ENCODE data around the gene PIEZO1. TPM values are rescaled to one million over a fixed set of nuclear protein-coding genes. Genes with fewer than 3 reads are reported as not detected.

The PIEZO1 gene
- total and polyA plus RNA-seq, 9 of the 15 experiments (the other 6 are each of a cell fraction or from before 2014, with no cell fraction given), result 3.6 to 432 (median 131) TPM

- H3K4me1 ChIP-seq (replicated peaks in 1 of 2; ENCODE audit: control insufficient read depth in 2 of 2, insufficient read depth in 2 of 2, low read length in 2 of 2), result peaks cover 6 to 76% of the 10 kb centered on the region in 2 experiments; a peak in 4 of 5 replicates
- WGBS (ENCODE audit: insufficient coverage, low coverage, missing lambda C conversion rate), result 5% methylated on average over 17 of the region's 17 CpGs
- peaks cover 3% of the 10 kb centered on the region for H3K9me1 ChIP-seq (ENCODE audit: control insufficient read depth, insufficient read depth, low read length)
- no peaks in the 10 kb centered on the region for H3K27me3 ChIP-seq (ENCODE audit: control insufficient read depth in 2 of 2, insufficient read depth in 2 of 2, low read length in 2 of 2)
- peak overlapping the region; percentile 90 for H3K4me2 ChIP-seq (ENCODE audit: insufficient read depth, low read length)
- peak overlapping the region; percentile 65 for H3K27ac ChIP-seq (ENCODE audit: extremely low read depth, low read depth, low read length)
- FAIRE-seq (peak; percentile 83), ATAC-seq (peak; percentile 4; the same call in 2 of the 3 replicates), DNase-seq (ENCODE audit: extremely low read depth in 1 of 4, low spot score in 3 of 4) (peak in 2 of 4 experiments; percentile 58 to 59)
- in situ Hi-C loops (cut with MboI), result no loop called here
- peaks cover 85% of the 10 kb centered on the region for H3K79me2 ChIP-seq (ENCODE audit: control insufficient read depth, insufficient read depth, low read length)
- POLR2A ChIA-PET, result interaction anchor here (0.6 to 1.3 kb wide), 6 partner anchors 9 to 151 kb away, joined by 3 to 7 read pairs (median 4); no protein-coding TSS in a partner anchor
- CTCF ChIA-PET (ENCODE audit: low intra/inter-chr PET ratio), result no interaction called here
- intact Hi-C loops (cut with micrococcal nuclease), result loop anchor here (5.0 kb wide), 1 partner anchor 45 kb away; the partner anchor contains the start of gene MVD
- BruUV-seq (replicated peaks), result no TSS peak
- peak overlapping the region; percentile 86 to 99 for H3K9ac ChIP-seq (ENCODE audit: insufficient read depth in 1 of 2, low read depth in 2 of 2, low read length in 2 of 2)
- peaks cover 22% of the 10 kb centered on the region; the same call in 1 of the 2 replicates for H4K20me1 ChIP-seq (replicated peaks; ENCODE audit: control insufficient read depth, insufficient read depth, low read length)
- peak overlapping the region; percentile 77; the same call in 1 of the 2 replicates for H2AFZ ChIP-seq (ENCODE audit: low read depth, low read length)
- H3K36me3 ChIP-seq (ENCODE audit: control insufficient read depth, insufficient read depth, low read length), result peaks cover 59% of the 10 kb centered on the region; the same call in 2 of the 3 replicates
- peak overlapping the region; percentile 98 for H3K4me3 ChIP-seq
- no peaks in the 10 kb centered on the region for H3K9me3 ChIP-seq (replicated peaks; ENCODE audit: control insufficient read depth, insufficient read depth, low read depth, low read length)
- TF ChIP-seq FOXP1 (CRISPR knock-in tag; IDR thresholded peaks at IDR 0.05) (0 out of 2 replicates have a peak, but pooled peaks have one; percentile 52), PBX2 (CRISPR knock-in tag; IDR thresholded peaks at IDR 0.05; ENCODE audit: low read depth) (no peak), PBX2 (tag; conservative IDR thresholded peaks at IDR 0.05; ENCODE audit: low read depth) (no peak), XRCC3 (IDR thresholded peaks at IDR 0.05) (no peak), CREB3 (tag; conservative IDR thresholded peaks at IDR 0.05; ENCODE audit: low read depth) (no peak), SRSF7 (optimal IDR thresholded peaks at IDR 0.05; ENCODE audit: low read depth, low read length) (no peak), ELF2 (CRISPR knock-in tag; IDR thresholded peaks at IDR 0.05) (no peak), ZBTB11 (CRISPR knock-in tag; IDR thresholded peaks at IDR 0.05) (no peak), NR4A1 (CRISPR knock-in tag; IDR thresholded peaks at IDR 0.05) (no peak), NR4A1 (tag; IDR thresholded peaks at IDR 0.05) (no peak), ZNF77 (CRISPR knock-in tag; IDR thresholded peaks at IDR 0.05) (no peak), MTA2 (IDR thresholded peaks at IDR 0.05; ENCODE audit: low read depth) (no peak), ZNF583 (CRISPR knock-in tag; IDR thresholded peaks at IDR 0.05) (no peak), CCAR2 (IDR thresholded peaks at IDR 0.05; ENCODE audit: low read depth, low read length) (no peak), ZNF316 (IDR thresholded peaks at IDR 0.05) (0 out of 2 replicates have a peak, but pooled peaks have one; percentile 29)
These were observed 77.8 kb downstream of the PIEZO1 start for GRCh38 chr16:88706965-88707826.
